Liver (tissue), 9 donors: ENCODE data around the gene RPH3AL. TPM values are rescaled to one million over a fixed set of nuclear protein-coding genes. Genes with fewer than 3 reads are reported as not detected.

Source experiments
- DNase-seq: peaks from one replicate; pipeline ENCODE4 v3.0.0-alpha.2; 2017; ENCODE audit warnings: low spot score
- H3K27ac ChIP-seq, 2 donors: one replicate each; pipeline ENCODE4 v1.7.0; 2013; ENCODE audit warnings: inconsistent platforms in 2 of 2, low read length in 2 of 2, control low read depth in 1 of 2, low read depth in 1 of 2, mild to moderate bottlenecking in 1 of 2
- H3K27me3 ChIP-seq, 4 donors: one replicate each; pipeline versions ENCODE4 v1.6.1 to v1.7.0; 2013; ENCODE audit warnings: low read length in 3 of 4, inconsistent platforms in 1 of 4, mild to moderate bottlenecking in 1 of 4, moderate library complexity in 1 of 4; ENCODE audit not compliant: control insufficient read depth in 4 of 4, insufficient read depth in 4 of 4
- H3K36me3 ChIP-seq, 4 donors: one replicate each; pipeline versions ENCODE4 v1.6.1 to v1.7.0; 2013; ENCODE audit warnings: low read length in 3 of 4, mild to moderate bottlenecking in 3 of 4, low read depth in 1 of 4, moderate library complexity in 1 of 4; ENCODE audit not compliant: control insufficient read depth in 4 of 4, insufficient read depth in 3 of 4
- H3K4me1 ChIP-seq, 4 donors: one replicate each; pipeline versions ENCODE4 v1.6.1 to v1.7.0; 2013; ENCODE audit warnings: low read length in 3 of 4, mild to moderate bottlenecking in 3 of 4, moderate library complexity in 1 of 4; ENCODE audit not compliant: control insufficient read depth in 4 of 4, insufficient read depth in 4 of 4
- H3K4me3 ChIP-seq, 3 donors: one replicate each; pipeline versions ENCODE4 v1.6.1 to v1.7.0; 2013; ENCODE audit warnings: low read length in 3 of 3, control low read depth in 1 of 3, low read depth in 1 of 3, mild to moderate bottlenecking in 1 of 3
- H3K9ac ChIP-seq, 2 donors: one replicate each; pipeline ENCODE4 v1.7.0; 2013; ENCODE audit warnings: low read length in 2 of 2, mild to moderate bottlenecking in 2 of 2, moderate library complexity in 2 of 2, control low read depth in 1 of 2, low read depth in 1 of 2
- H3K9me3 ChIP-seq, 4 donors: one replicate each; pipeline versions ENCODE4 v1.6.1 to v1.7.0; 2013; ENCODE audit warnings: low read length in 3 of 4; ENCODE audit not compliant: control insufficient read depth in 4 of 4
- EGR1 ChIP-seq, 2 donors: IDR thresholded peaks; 2 replicates each; pipeline ENCODE4 v1.6.1; 2016 to 2018; ENCODE audit warnings: antibody characterized with exemption in 2 of 2, low read depth in 2 of 2
- FOXA1 ChIP-seq: IDR thresholded peaks from 2 replicates; pipeline ENCODE4 v1.6.1; 2016; ENCODE audit warnings: antibody characterized with exemption
- FOXA2 ChIP-seq: IDR thresholded peaks from 2 replicates; pipeline ENCODE4 v1.6.1; 2016; ENCODE audit warnings: antibody characterized with exemption
- GABPA ChIP-seq, 2 donors: IDR thresholded peaks in 1 of 2; conservative IDR thresholded peaks in 1 of 2; 2 replicates each; pipeline ENCODE4 v1.6.1; 2016; ENCODE audit warnings: antibody characterized with exemption in 2 of 2, mild to moderate bottlenecking in 1 of 2, moderate library complexity in 1 of 2
- HNF4A ChIP-seq, 2 donors: conservative IDR thresholded peaks; 2 replicates each; pipeline ENCODE4 v1.6.1; 2016; ENCODE audit warnings: antibody characterized with exemption in 2 of 2, mild to moderate bottlenecking in 2 of 2
- HNF4G ChIP-seq: IDR thresholded peaks from 2 replicates; pipeline ENCODE4 v1.6.1; 2016; ENCODE audit warnings: antibody characterized with exemption
- JUND ChIP-seq, 2 donors: IDR thresholded peaks; 2 replicates each; pipeline ENCODE4 v1.6.1; 2016; ENCODE audit warnings: antibody characterized with exemption in 2 of 2
- MAX ChIP-seq: IDR thresholded peaks from 2 replicates; pipeline ENCODE4 v1.6.1; 2016; ENCODE audit warnings: antibody characterized with exemption
- NR2F2 ChIP-seq: IDR thresholded peaks from 2 replicates; pipeline ENCODE4 v1.6.1; 2016; ENCODE audit warnings: antibody characterized with exemption
- RAD21 ChIP-seq, 2 donors: IDR thresholded peaks; 2 replicates each; pipeline ENCODE4 v1.6.1; 2016; ENCODE audit warnings: antibody characterized with exemption in 2 of 2, mild to moderate bottlenecking in 2 of 2
- REST ChIP-seq: IDR thresholded peaks from 2 replicates; pipeline ENCODE4 v1.6.1; 2016; ENCODE audit warnings: antibody characterized with exemption, mild to moderate bottlenecking
- RXRA ChIP-seq, 2 donors: IDR thresholded peaks; 2 replicates each; pipeline ENCODE4 v1.6.1; 2017 to 2018; ENCODE audit warnings: antibody characterized with exemption in 2 of 2, mild to moderate bottlenecking in 1 of 2
- SP1 ChIP-seq: IDR thresholded peaks from 2 replicates; pipeline ENCODE4 v1.6.1; 2018; ENCODE audit warnings: antibody characterized with exemption, mild to moderate bottlenecking
- TAF1 ChIP-seq: conservative IDR thresholded peaks from 2 replicates; pipeline ENCODE4 v1.6.1; 2016; ENCODE audit warnings: antibody characterized with exemption, mild to moderate bottlenecking
- YY1 ChIP-seq: IDR thresholded peaks from 2 replicates; pipeline ENCODE4 v1.6.1; 2016; ENCODE audit warnings: antibody characterized with exemption, mild to moderate bottlenecking
- ZBTB33 ChIP-seq: IDR thresholded peaks from 2 replicates; pipeline ENCODE4 v1.6.1; 2016; ENCODE audit warnings: antibody characterized with exemption
- WGBS: extraction: QIAGEN DNeasy Blood & Tissue Kit; methylation state at CpG from one replicate; pipeline ENCODE4 v1.1.7; 2013; 5-methylcytosine and 5-hydroxymethylcytosine counted together
- polyA plus RNA-seq, 2 donors: library from polyadenylated mRNA; stranded (reverse) in 1 of 2; unstranded in 1 of 2; fragments of 200-250 nt in 1 of 2; fragments of >200 nt in 1 of 2; fragmentation: Nextera tagmentation in 1 of 2; extraction: Ambion mirVana in 1 of 2; gene quantifications; one replicate each; pipeline versions ENCODE4 v1.2.1 to v1.2.3, GENCODE V29; 2013 to 2015
- total RNA-seq, 2 donors: library from RNA; depleted of rRNA; stranded (reverse); fragments of >200 nt; gene quantifications; one replicate each; pipeline ENCODE4 v1.2.3, GENCODE V29; 2014
- TF ChIP-seq, protein P1 (sequence below): IDR thresholded peaks from 2 replicates; pipeline ENCODE4 v1.6.1; 2016; ENCODE audit warnings: antibody characterized with exemption
- donor health status: healthy.
- donor health status: healthy.
- donor health status: healthy.
- donor health status: healthy.
- donor health status: healthy.

The RPH3AL gene
- total and polyA plus RNA-seq, 4 donors, result 8.5 to 52.5 (median 13.9) TPM

DNA sequence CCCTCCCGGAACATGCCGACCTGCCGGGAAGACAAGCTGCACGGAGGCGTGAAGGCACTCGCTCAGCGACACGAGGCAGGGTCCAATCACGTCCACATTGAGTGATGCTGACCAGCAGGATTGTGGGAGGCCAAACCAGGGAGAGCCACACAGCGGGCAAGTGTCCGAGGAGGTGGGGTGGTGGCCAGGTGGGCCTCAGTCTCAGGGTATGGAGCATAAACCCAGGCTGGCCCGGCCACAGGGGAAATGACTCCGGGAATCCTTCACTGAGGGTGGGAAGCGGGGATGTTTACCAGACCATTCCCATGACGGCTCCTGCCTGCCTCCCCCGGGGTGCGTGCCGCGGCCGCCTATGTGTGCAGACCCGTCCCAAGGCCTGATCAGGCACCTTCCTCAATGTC lies 62.5 kb downstream of the RPH3AL start:
- DNase-seq, result no peak
- no peak overlapping the region for H3K27ac ChIP-seq
- WGBS, result 95% methylated on average over 21 of the region's 21 CpGs
- H3K9me3 ChIP-seq, result no peaks in the 10 kb centered on the region
- H3K27me3 ChIP-seq, result no peaks in the 10 kb centered on the region
- no peaks in the 10 kb centered on the region for H3K4me1 ChIP-seq
- H3K36me3 ChIP-seq, result peaks cover 0 to 3% (median 2%) of the 10 kb centered on the region in 4 donors
- TF ChIP-seq MAX (no peak), ZBTB33 (no peak), TAF1 (no peak), HNF4A (conservative IDR thresholded peaks at IDR 0.05) (no peak), NR2F2 (no peak), EGR1 (IDR thresholded peaks at IDR 0.05; ENCODE audit: low read depth in 2 of 2) (no peak), HNF4G (no peak), FOXA1 (no peak), FOXA2 (no peak)
- TF ChIP-seq, protein P1, sequence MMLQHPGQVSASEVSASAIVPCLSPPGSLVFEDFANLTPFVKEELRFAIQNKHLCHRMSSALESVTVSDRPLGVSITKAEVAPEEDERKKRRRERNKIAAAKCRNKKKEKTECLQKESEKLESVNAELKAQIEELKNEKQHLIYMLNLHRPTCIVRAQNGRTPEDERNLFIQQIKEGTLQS, result no peak
- no peak overlapping the region for H3K4me3 ChIP-seq
- no peak overlapping the region for H3K9ac ChIP-seq

DNA sequence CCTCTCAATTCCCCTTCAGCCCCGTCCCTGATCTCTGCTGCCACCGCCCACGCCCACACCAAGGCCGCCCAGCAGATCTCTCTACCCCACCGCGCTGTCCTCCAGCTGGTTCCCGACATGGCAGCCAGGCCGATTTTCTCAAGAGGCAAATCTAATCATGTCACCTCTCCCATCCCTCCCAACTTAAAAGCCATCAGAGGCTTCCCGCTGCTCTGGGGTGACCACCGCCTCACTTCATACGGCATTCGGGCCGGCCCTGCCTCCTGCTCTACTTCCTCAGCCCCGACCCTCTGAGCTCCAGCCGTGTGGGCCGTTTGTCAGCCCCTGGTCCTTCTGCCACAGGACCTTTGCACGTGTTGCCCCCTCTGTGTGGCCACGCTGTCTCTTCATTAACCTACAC lies 63.2 kb downstream of the RPH3AL start:
- no peak overlapping the region for H3K27ac ChIP-seq
- TF ChIP-seq FOXA2 (no peak), HNF4G (no peak), RAD21 (IDR thresholded peaks at IDR 0.05) (no peak), EGR1 (IDR thresholded peaks at IDR 0.05; ENCODE audit: low read depth in 2 of 2) (no peak), NR2F2 (no peak), YY1 (no peak), SP1 (no peak), HNF4A (conservative IDR thresholded peaks at IDR 0.05) (no peak), ZBTB33 (no peak), MAX (no peak), TAF1 (no peak), GABPA (IDR thresholded peaks at IDR 0.05 in 1 of 2, conservative IDR thresholded peaks at IDR 0.05 in 1 of 2) (no peak), FOXA1 (no peak), REST (no peak), RXRA (IDR thresholded peaks at IDR 0.05) (no peak), JUND (IDR thresholded peaks at IDR 0.05) (no peak)
- TF ChIP-seq, protein P1, result no peak
- H3K4me1 ChIP-seq, result no peaks in the 10 kb centered on the region
- no peak overlapping the region for H3K4me3 ChIP-seq
- no peaks in the 10 kb centered on the region for H3K9me3 ChIP-seq
- 96% methylated on average over 18 of the region's 18 CpGs for WGBS
- H3K9ac ChIP-seq, result no peak overlapping the region
- no peaks in the 10 kb centered on the region for H3K27me3 ChIP-seq
- peaks cover 0 to 3% (median 2%) of the 10 kb centered on the region in 4 donors for H3K36me3 ChIP-seq
- no peak for DNase-seq
